OCI-LY1 (cell line): ENCODE results near the gene PIK3CA.

ENCODE experiments used
- EZH2 ChIP-seq: fragments of 200-600 bp; sonication (generic), shearing (Covaris generic); IDR thresholded peaks from 2 replicates; pipeline ENCODE4 v1.8.0; 2017; ENCODE audit warnings: borderline replicate concordance, mixed run types, mild to moderate bottlenecking, antibody characterized with exemption, low read length, moderate library complexity, mixed read lengths
- TF ChIP-seq, protein P1 (sequence below): fragments of 200-600 bp; sonication (generic), shearing (Covaris generic); IDR thresholded peaks from 2 replicates; pipeline ENCODE4 v1.5.1; 2017; ENCODE audit warnings: mild to moderate bottlenecking, antibody characterized with exemption, low read length, moderate library complexity, mixed read lengths

DNA sequence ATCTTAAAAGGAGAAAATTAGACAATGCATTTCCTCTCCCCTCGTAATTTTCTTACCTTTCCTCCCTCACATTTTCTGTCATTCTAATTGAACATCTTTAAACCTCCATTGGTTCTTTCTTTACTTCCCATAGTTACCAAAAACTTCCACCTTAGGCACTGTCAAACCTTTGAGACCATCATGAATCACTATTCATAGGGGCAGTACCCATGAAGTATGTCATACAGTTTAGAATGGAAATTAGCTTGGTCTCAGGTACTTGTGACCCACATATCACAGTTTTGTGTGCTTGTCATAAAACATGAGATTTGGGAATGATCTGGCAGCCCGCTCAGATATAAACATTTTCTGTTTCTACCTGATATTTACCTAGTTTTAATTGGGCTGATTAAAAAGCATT, 52.6 kb downstream of the PIK3CA start:
- TF ChIP-seq, protein P1, sequence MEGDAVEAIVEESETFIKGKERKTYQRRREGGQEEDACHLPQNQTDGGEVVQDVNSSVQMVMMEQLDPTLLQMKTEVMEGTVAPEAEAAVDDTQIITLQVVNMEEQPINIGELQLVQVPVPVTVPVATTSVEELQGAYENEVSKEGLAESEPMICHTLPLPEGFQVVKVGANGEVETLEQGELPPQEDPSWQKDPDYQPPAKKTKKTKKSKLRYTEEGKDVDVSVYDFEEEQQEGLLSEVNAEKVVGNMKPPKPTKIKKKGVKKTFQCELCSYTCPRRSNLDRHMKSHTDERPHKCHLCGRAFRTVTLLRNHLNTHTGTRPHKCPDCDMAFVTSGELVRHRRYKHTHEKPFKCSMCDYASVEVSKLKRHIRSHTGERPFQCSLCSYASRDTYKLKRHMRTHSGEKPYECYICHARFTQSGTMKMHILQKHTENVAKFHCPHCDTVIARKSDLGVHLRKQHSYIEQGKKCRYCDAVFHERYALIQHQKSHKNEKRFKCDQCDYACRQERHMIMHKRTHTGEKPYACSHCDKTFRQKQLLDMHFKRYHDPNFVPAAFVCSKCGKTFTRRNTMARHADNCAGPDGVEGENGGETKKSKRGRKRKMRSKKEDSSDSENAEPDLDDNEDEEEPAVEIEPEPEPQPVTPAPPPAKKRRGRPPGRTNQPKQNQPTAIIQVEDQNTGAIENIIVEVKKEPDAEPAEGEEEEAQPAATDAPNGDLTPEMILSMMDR = no peak
- TF ChIP-seq EZH2 = no peak
